Measurements from ENCODE around the gene SPRY2.

Gene SPRY2

DNA sequence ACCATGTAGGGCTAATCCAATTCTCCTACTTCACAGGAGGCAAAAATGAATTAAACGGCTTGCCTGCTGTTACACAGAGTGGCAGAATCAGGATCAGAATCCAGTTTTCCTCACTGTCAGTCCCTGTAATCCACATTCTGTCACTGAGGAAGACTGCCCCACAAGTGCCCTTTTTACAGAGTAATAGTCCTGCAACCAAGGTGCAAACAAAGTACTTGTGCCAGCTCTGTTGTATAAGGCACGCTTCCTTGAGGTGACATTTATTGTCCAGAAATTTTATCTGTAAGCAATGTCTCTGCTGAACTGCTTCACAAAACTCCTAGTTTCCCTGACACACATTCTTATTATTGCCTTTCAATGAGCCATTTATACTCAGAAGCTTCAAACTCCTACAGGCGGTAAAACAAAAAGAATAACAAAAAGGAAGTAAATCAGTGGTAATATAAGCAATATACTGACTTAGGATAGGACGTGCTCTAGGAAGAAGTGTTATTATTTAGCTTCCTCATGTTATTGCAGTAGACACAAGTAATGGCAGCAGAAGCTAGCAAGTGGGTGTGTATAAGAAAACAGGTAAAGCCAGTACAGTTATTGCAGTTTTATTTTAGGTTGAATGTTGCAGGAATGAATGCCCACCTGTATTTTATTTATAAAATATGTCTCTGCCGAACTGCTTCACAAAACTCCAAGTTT, 28.8 kb downstream of the SPRY2 start:
- no peak for DNase-seq

DNA sequence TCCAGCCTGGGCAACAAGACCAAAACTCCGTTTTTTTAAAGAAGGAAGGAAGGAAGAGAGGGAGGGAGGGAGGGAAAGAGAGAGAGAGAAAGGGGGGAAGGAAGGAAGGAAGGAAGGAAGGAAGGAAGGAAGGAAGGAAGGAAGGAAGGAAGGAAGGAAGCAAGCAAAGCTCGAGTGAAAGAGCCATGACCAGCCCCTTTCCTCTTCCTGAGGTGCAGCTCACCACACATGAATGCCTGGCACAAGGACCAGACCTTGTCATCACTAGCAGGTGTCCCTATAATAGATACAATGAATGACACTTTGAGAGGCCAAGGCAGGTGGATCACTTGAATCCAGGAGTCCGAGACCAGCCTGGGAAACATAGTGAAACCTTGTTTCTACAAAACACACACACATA, 31.0 kb downstream of the SPRY2 start:
- no peak for DNase-seq

DNA sequence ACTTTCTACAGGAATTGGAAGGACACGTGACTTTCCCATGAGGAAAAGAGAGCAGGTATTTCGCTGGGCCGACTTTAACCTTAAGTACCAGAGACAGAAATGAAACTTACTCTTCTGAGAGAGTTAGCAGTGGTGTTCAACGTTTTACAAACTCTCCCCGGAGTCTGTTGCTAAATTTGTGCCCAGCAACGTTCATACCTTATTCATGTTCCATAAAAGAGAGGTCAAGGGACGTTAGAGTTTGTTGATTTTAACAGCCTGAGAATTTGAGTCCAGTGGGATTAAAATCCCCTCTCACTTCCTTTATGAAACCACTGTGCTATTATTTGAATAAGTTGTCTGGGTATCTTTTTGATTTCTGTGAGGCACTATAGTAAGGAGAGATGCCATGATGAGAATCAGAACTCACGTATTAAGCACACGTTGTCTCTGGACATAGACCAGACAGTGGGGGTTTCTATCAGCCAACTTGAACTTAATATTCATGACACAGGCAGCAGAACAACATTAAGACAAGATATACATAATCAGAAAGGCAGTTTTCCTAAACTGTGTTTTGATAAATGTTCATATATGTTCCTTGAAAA, 33.4 kb downstream of the SPRY2 start:
- no peak for DNase-seq

DNA sequence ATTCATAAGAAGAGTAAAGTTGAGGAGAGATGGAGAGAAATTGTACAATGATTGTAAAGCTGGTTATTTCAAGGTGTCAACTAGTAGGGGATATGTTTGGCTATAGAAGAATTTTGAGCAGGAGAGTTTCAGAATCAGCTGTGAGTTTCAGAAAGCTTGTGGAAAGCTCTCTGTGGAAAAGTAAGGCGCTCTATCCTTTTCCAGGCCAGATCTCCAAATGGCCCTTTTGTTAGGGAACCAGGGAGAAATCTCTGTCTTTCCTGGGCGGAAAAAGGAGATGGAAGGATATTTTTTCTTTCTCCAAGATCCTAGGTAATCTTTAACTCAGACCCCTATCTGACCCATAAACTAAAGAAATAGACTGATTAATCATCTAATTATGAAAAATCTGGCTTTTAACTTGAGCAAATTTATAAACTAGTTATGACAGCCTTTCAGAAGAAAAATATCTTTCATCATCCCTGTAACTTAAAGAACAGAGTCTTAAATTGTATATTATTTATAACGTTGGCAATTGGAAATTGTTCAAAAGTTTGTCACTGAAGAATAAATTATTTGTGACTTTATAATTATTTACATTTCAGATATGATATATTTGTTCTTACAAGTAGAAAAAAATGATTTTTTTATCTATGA, 34.5 kb downstream of the SPRY2 start:
- DNase-seq, result no peak

DNA sequence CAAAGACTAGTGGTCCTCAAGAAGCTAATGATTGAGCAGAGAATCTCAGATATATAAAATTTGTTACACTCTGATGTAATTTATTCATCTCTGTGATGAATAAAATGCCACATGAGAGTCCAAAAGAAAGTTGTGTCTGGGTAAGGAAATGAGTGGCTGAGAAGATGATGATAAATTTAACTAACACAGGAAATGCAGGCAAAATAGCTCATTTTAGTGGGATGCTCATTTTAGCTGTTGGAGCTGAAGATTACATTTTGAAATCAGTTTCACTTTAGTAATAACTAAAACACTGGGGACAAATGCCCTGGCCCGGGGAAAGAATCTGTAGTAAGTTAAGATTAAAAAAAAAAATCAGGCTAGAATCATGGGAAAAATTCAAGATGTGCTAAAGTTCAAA, 35.2 kb downstream of the SPRY2 start:
- DNase-seq, result no peak

DNA sequence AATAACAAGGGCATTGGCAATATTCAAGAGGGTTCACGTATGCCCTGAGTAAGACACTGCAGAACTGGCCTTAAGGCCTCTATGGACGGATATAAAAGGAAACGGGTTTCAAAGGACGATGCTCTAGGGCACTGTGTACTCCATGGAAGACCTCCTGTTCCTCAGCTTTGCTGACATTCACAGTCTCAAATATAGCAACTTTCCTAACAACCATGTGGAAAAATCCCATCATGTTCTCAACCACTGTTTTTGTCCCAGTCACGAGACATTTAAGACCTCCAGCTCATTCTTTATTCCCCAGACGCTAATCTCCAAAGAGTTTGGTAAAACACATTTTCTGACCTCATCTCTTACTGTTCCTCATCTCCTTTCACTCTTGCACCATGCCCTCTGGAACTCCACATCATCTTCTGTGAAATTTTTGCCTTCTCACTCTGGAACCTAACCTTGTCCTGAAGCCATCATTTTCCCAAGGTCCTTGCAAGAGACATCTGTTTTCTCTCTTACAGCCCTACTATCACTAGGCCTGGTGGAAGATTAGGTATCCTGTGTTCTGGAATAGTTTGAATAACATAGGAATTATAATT, 37.6 kb downstream of the SPRY2 start:
- DNase-seq, result no peak

DNA sequence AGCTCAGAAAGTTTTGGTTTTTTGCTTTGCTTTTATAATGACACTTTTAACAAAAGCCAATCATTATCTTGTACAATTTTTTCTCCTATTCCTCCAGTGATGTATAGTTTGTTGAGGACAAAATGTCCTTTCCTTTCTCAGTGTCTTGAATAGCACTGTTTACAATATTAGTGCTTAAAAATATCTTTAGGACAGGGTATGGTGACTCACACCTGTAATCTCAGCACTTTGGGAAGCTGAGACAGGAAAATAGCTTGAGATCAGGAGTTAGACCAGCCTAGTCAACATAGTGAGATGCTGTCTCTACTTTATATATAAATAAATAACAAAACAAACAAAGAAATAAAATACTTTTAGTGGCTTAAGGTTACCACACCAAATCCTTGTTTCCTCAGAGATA, 41.9 kb downstream of the SPRY2 start:
- DNase-seq, result no peak

DNA sequence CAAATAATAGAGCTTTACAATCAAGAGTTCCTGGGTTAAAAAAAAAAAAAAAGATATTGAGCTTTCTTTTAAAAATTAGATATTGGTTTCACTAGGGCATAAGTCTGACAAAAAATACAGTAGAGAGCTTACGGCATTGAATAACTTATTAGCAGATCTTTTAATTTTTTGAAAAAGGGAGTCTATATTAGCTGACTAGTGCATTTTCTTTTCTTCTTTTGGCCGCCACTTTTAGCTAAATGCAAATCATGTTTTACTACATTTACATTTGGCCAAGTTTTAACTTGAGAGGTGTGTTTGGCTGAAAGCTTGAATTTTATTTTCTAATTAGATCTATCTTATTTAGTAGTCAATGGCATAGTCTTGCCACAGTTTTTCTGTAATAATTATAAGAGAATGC, 43.4 kb downstream of the SPRY2 start:
- no peak for DNase-seq

DNA sequence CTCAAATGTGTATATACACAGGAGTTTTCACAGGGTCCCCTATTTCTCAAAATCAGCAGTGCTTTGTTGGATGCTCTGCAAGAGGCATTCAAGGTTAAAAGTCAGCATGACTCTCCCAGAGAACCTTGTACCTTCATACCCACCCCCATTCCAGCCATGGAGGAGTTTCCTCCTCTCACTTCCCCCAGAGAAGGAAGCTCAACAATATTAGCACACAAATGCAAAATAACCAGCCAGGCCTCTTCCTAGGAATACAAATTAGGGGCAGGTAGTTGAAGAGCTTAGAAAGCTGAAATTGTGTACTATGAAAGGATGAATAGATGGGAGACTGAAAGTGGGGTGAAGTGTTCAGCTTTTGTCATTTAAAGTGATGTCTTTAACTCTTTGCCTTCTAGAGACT, 43.8 kb downstream of the SPRY2 start:
- DNase-seq, result no peak

DNA sequence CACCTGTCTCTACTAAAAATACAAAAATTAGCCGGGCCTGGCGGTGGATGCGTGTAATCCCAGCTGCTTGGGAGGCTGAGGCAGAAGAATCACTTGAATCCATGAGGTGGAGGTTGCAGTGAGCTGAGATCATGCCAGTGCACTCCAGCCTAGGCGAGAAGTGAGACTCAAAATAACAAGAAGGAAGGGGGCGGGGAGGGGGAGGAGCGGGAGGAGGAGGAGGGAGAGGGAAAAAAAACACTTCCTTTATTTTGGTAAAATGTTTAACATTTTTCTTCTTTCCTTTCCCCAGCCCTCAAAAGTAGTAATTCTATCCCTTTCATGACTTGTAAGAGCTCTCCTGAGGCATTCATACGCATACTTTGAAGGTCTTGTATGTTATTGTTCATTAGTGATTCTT, 44.3 kb downstream of the SPRY2 start:
- DNase-seq, result no peak

DNA sequence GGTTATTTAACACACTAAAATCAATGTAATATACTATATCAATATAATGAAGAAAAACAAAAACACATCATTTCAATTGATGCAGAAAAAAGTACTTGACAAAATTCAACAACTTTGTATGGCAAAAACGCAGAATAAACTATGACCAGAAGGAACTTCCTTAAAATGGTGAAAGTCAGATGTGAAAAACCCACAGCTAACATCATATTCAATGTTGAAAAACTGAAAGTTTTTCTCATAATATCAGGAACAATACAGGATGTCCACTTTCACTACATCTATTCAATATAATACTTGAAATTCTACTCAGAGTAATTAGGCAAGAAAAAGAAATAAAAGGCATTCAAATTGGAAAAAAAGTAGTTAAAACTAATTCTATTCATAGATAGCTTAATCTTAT, 50.3 kb downstream of the SPRY2 start:
- DNase-seq, result no peak
